GM19468 (cell line): Measurements from ENCODE around the gene SH3TC1.

Source experiments
- ATAC-seq: cut with Tn5 transposase; IDR thresholded peaks from one replicate; pipeline ENCODE4 v1.9.1; 2021; ENCODE audit warnings: mild to moderate bottlenecking, moderate library complexity, moderate number of reproducible peaks; ENCODE audit not compliant: unreplicated experiment; ENCODE audit errors: extremely low read depth

SH3TC1 gene

DNA sequence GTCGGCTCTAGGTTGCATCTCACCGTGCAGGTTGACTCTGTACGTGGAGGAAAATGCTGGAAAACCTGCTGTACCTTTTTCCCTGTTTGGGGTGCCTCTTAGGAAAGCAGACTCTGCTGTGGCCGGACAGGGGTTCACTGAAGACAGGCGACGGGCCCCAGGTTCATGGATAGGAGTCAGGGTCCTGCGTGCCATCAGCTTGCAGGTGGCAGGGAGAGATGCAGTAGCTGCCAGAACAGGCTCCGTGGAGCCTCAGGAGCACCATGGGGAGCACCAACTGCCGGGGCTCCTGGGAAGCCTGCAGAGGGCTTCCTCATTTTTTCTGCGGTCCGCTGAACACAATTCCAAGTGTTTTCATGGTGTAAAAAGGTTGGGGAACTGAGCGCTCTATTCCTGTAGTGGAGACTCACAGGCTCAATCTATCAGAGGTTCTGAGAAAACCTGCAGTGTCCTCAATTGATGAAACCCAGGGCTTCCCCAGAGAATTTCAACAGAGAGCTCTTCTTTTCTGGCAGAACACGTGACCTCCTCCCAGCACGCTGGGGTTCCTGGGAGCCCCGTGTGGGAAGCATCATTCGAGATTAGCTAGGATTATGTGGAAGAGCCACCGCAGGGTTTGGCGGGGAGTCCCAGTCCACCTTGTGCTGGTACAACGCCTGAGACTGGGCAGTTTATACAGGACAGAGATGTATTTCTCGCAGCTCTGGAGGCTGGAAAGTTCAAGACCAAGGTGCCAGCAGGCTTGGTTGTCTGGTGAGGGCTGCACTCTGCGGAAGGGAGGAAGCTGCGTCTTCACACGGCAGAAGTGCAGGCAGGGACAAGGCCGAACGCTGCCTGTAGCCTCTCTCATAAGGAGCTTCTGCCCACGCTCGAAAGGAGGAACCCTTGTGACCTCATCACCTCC, 72.1 kb downstream of the SH3TC1 start:
- ATAC-seq, result no peak

DNA sequence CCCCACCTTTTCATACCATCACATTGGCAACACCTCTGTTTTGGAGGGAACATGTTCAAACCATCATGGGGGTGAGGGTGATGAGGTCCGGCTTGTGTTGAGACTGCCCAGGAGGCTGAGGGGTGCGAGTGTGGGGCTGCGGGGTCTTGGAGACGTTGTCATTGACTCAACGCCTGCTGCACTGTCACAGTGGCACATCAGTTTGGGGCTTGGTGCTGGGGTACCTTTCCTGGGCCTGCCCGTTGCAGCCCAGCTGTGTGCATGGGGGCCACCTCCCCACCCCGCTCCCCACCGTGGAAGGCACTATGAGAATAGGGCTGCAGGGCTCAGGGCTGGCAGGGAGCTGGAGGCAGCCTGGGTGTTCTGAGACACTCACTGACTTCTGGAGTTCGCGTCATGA, 72.7 kb downstream of the SH3TC1 start:
- ATAC-seq, result no peak

GRCh38 chr4:8272472-8273428, 73.7 kb downstream of the SH3TC1 start:
- ATAC-seq, result no peak

GRCh38 chr4:8273450-8273849, 74.4 kb downstream of the SH3TC1 start:
- no peak for ATAC-seq

DNA sequence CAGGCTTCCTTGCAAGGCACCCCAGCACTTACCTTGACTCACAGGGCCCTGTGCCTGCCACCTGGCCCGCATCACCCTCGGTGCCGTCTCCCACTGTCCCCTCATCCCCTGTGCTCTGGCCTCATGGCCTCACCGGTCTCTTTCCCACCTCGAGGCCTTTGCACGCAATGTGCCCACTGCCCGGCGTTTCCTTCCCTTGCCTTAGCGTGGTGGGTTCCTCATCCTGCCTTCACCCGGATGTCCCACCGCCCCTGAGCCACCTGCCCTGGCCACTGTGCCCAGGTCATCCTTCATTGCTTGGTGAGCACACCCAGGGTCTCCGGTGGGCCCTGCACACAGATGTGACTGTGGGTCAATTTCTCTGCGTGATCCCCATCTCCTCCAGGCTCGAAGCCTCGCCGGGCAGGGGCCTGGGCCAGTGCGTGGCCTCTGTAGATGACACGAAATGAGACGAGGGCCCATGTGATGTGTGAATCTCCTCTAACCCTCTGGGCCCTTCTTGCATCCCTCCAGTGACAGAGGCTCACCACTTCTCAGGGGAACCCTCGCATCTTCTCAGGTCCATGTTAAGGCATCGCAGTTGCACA, 75.1 kb downstream of the SH3TC1 start:
- ATAC-seq, result no peak

DNA sequence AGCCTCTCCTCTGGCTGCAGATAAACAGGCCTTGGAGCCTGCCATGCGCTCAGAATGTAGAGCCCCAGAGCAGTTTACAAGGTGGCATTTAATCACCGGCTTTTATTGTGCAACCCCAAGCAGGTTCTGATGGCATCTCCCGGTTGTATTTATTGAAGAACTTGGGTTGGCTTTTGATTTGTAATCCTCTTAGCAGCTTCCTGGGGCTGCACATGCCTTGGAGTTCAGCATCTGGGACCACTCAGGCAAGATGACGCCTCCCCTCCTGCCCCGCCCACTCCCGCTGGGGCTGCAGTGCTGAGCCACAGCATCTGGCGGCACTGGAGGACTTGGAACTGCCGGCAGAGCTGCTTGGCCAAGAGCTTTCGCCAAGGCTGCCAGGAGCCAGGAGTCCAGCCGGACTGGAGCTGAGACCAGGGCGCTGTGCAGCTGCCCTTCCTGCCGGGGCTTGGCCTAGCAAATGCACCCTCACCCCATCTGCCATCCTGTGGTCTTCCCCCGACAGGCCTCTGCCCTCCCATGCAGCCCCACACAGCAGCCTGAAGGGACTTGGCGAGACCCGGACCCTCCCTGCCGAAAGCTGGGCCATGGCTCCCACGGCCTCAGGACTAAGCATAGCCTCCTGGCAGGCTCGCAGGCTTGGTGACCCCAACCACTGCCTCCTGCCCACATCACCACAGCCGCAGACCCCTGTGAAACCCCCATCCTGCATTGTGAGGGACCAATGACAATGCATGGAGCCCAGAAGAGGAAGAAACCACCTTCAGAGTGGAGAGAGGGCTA, 75.9 kb downstream of the SH3TC1 start:
- ATAC-seq, result no peak

DNA sequence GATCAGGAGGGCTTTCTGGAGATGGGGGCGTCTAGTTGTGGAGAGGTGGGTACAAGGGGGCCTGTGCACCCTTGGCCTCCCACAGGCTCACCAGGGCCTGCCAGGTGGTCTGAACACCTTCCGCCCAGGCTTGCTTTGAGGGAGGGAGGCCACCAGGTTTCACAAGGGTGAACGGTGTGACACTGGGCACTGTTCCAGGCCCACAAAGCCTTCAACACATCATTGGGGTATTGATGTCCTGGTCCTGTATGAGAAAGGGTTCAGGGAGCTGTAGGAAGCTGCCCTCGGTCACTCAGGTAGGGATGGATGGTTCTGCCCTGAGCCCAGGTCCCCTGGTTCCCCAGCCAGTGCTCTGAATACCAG, 76.4 kb downstream of the SH3TC1 start:
- no peak for ATAC-seq

DNA sequence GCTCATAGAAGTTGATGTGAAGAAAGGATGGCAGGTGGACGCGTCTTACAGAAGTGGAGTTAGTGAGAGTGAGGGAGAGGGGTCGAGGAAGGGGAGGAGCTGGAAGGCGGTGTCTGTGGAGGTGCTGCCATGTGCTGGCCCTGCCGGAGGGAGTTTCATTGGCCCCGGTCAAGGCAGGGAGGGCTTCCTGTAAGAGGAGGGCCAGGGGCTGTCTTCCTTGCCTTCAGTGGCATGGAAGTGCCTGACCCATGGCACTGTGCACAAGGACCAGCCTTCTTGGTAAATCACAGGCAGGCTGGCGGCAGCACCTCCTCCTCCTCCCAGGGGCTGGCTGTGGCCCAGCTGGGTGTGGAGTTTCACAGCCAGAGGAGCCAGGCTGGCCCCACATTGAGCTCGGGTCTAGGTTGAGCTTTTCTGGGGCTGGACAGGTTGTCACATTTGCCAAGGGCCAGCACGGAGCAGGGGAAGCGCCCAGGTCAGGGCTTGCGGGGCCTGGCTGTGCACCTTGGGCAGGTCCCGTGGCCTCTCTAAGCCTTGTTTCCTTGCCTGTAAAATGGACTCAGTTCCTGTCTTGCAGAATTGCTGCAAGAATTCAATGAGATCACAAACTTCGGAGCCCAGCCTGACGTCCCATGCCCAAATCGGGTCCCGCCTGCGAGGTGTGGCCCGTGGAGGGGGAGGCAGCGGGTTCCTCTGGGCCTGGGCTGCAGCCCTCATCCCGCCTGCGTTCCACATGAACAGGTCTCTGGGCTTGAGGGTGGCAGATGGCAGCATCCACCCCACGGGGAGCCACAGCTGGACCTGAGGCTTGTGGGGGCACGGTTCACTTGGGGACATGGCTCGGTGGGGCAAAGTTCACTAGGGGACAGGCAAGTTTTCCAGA, 77.5 kb downstream of the SH3TC1 start:
- ATAC-seq, result no peak

DNA sequence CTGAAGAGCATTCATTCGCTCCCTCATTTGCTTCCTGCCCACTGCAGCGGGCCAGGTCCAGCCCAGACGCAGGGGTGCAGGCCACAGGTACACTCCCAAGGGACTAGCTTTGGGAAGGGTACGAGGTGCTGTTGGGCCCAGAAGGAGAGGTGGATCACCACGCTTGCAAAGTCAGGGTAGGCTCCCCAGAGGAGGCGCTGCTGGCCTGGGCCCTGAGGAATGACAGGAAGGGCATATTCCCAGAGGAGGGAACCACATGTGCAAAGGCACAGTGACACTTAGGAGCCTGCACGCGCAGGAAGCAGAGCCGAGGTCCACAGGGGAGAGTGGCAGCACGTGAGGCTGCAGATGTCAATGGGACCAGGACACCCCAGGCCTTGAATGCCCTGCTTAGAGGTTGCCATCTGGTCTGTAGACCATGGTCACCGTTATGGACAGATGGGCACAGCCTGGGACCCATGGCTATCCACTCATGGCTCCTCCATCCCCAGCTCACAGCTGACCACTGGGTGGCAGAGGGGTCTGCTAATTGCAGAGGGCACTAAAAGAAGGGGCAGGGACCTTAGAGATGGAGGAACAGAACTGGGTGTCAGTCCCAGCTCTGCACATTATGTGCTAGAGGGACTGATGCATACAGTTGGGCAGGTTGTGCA, 78.4 kb downstream of the SH3TC1 start:
- no peak for ATAC-seq

DNA sequence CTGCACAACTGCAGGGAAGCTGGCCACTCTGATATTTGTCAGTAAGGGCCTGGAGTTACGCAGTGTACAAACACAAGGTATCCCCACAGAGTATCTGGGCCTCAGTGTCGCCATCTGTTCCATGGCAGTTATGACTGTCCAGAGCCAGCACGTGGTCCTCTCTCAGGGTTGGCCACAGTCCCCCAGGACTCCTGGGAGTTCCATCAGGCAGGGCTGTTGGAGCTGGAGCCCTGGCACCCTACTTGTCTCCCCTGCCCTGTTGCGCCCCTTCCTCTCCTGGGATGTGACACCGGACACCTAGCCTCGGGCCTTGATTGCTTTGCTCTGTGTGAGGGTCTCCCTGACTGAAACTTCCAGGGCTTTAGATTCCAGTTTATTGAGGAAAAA, 78.9 kb downstream of the SH3TC1 start:
- no peak for ATAC-seq

GRCh38 chr4:8278421-8279287, 79.6 kb downstream of the SH3TC1 start:
- ATAC-seq, result no peak

- ATAC-seq, result no peak
These were observed 80.4 kb downstream of the SH3TC1 start for GRCh38 chr4:8279321-8280157.

DNA sequence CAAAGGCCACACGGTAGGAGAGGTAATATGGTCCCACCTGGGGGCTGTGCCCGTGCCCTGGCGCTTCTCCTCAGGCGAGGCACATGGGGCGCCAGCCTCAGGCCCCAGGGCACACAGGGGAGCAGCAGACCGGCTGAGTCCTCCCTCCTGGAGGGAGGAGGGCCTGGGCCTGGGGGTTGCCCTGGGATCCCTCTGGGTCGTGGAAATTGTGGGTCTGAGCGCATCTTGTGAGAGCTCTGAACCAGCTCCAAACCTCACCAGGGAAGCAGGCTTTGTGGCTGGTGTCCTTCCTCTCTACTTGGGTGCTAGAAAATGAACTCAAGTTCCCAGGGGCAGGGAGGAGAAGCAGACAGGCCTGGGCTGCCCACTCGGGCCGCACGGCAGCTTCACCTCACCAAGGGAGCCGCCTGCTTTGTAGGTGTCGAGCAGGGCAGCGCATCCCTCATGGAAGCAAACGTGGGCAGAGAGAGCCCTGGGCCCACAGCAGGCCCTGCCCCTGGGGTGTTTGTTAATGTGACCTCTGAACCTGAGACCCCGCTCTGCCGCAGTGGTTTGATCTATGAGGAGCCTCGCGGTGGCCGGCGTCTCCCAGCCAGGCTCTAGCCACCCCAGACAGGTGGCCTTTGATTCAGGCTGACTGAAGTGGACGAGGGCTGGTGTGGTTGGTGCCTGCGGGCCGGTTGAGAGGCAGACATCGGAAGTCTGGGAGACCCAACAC, 81.2 kb downstream of the SH3TC1 start:
- ATAC-seq, result no peak

- ATAC-seq, result no peak
These were observed 81.9 kb downstream of the SH3TC1 start for GRCh38 chr4:8280876-8281440.

- no peak for ATAC-seq
These were observed 82.5 kb downstream of the SH3TC1 start for GRCh38 chr4:8281519-8282133.
